Activated CD4-positive, alpha-beta T cell treated with anti-CD3 and anti-CD28 coated beads for 36 hours (primary cell): ENCODE measurements around the gene SLC39A11. TPM values are rescaled to one million over a fixed set of nuclear protein-coding genes. Genes with fewer than 3 reads are reported as not detected.
"Not testable (repeated sequence)": the region's sequence is repeated elsewhere in the genome, so short reads cannot be mapped to it uniquely, and the experiment has no call there.

Experiments
- ATAC-seq: fragments of 200-7000 bp; cut with Tn5 transposase; one replicate; pipeline ENCODE4 v1.10.0; 2021; ENCODE audit warnings: mild to moderate bottlenecking, moderate library complexity
- CTCF ChIA-PET: fragments of 350-600 bp; sonication (Branson Sonifier 250); formaldehyde crosslinking; loops from one replicate; lab custom pipeline; 2021; ENCODE audit warnings: antibody characterized with exemption; lab: Charles Lee
- POLR2A ChIA-PET: fragments of 350-600 bp; sonication (Branson Sonifier 250); formaldehyde crosslinking; loops from one replicate; lab custom pipeline; 2021; ENCODE audit warnings: antibody characterized with exemption, inconsistent platforms; lab: Charles Lee
- DNase-seq: peaks from one replicate; pipeline ENCODE4 v3.0.0-alpha.2; 2020
- H3K27ac Mint-ChIP-seq: one replicate; pipeline ENCODE4 v1.8.0; 2021; ENCODE audit warnings: mixed read lengths
- H3K27me3 Mint-ChIP-seq: one replicate; pipeline ENCODE4 v1.8.0; 2021; ENCODE audit warnings: mixed read lengths
- H3K36me3 Mint-ChIP-seq: one replicate; pipeline ENCODE4 v1.8.0; 2021; ENCODE audit warnings: low read depth, mixed read lengths
- H3K4me1 Mint-ChIP-seq: one replicate; pipeline ENCODE4 v1.8.0; 2021; ENCODE audit warnings: mixed read lengths
- H3K4me3 Mint-ChIP-seq: one replicate; pipeline ENCODE4 v1.8.0; 2021; ENCODE audit warnings: mild to moderate bottlenecking, moderate library complexity, mixed read lengths
- H3K9me3 Mint-ChIP-seq: one replicate; pipeline ENCODE4 v1.8.0; 2021; ENCODE audit warnings: low read depth, mixed read lengths
- intact Hi-C, 2 experiments: fragments of 100-400 bp; cut with DNase I in 1 of 2; cut with micrococcal nuclease in 1 of 2; formaldehyde crosslinking; loops; one replicate each; pipeline versions ENCODE4 v1.14.2 to v1.15.1; 2022 to 2024; cut with DNase I, micrococcal nuclease
- total RNA-seq, 2 experiments: library from RNA; stranded (reverse); gene quantifications; one replicate each; pipeline ENCODE4 v1.2.3, GENCODE V29; 2021

The SLC39A11 gene
- 10 to 100 TPM; 12.5 to 17.2 TPM for total RNA-seq

- H3K4me1 Mint-ChIP-seq: peaks cover 24% of the 10 kb centered on the region
- H3K27me3 Mint-ChIP-seq: peaks cover 2% of the 10 kb centered on the region
- POLR2A ChIA-PET: no interaction called here
- CTCF ChIA-PET: interaction anchor here (0.5 to 1.3 kb wide), 3 partner anchors 63 to 367 kb away, joined by 3 read pairs; no protein-coding TSS in a partner anchor
- H3K4me3 Mint-ChIP-seq: peak within 1 kb of the TSS; percentile 94
- H3K36me3 Mint-ChIP-seq: peaks cover under 1% of the 10 kb centered on the region
- peak; percentile 99 for ATAC-seq
- no peaks in the 10 kb centered on the region for H3K9me3 Mint-ChIP-seq
- H3K27ac Mint-ChIP-seq: peak within 1 kb of the TSS; percentile 87
- DNase-seq: peak; percentile 95
- intact Hi-C loops: loop anchor here (1.0 to 5.0 kb wide), 6 partner anchors 99 to 365 kb away; partner anchors contain the start of gene CDC42EP4 (in 1 of the 2)
These were observed at the start of gene SLC39A11 for GRCh38 chr17:73092523-73093135. SLC39A11 (minus strand) TSS chr17:73092688; CDS start chr17:73088764, 3,924 bp downstream.

GRCh38 chr17:73141411-73141810 lies 48.9 kb upstream of the SLC39A11 start:
- no peaks in the 10 kb centered on the region for H3K36me3 Mint-ChIP-seq
- H3K27ac Mint-ChIP-seq: no peak overlapping the region
- no peak overlapping the region for H3K4me3 Mint-ChIP-seq
- intact Hi-C loops: no loop called here
- CTCF ChIA-PET: no interaction called here
- POLR2A ChIA-PET: no interaction called here
- no peak for DNase-seq
- no peak for ATAC-seq
- peaks cover 14% of the 10 kb centered on the region for H3K9me3 Mint-ChIP-seq
- peaks cover 6% of the 10 kb centered on the region for H3K27me3 Mint-ChIP-seq
- peaks cover 15% of the 10 kb centered on the region for H3K4me1 Mint-ChIP-seq

- POLR2A ChIA-PET: no interaction called here
- H3K27me3 Mint-ChIP-seq: peaks cover 6% of the 10 kb centered on the region
- H3K4me3 Mint-ChIP-seq: no peak overlapping the region
- intact Hi-C loops: no loop called here
- peaks cover 9% of the 10 kb centered on the region for H3K9me3 Mint-ChIP-seq
- no peaks in the 10 kb centered on the region for H3K36me3 Mint-ChIP-seq
- peaks cover 15% of the 10 kb centered on the region for H3K4me1 Mint-ChIP-seq
- no peak overlapping the region for H3K27ac Mint-ChIP-seq
- no peak for ATAC-seq
- no peak for DNase-seq
- CTCF ChIA-PET: interaction anchor here (1.5 kb wide), 1 partner anchor 416 kb away, joined by 4 read pairs; no protein-coding TSS in a partner anchor
These were observed 48.1 kb upstream of the SLC39A11 start for GRCh38 chr17:73140566-73140965.

GRCh38 chr17:73139296-73139695 lies 46.8 kb upstream of the SLC39A11 start:
- ATAC-seq (no peak), DNase-seq (no peak)
- H3K9me3 Mint-ChIP-seq: peaks cover 6% of the 10 kb centered on the region
- POLR2A ChIA-PET: no interaction called here
- CTCF ChIA-PET: no interaction called here
- H3K27ac Mint-ChIP-seq: no peak overlapping the region
- H3K4me3 Mint-ChIP-seq: no peak overlapping the region
- peaks cover 6% of the 10 kb centered on the region for H3K27me3 Mint-ChIP-seq
- peaks cover 15% of the 10 kb centered on the region for H3K4me1 Mint-ChIP-seq
- intact Hi-C loops: no loop called here
- H3K36me3 Mint-ChIP-seq: no peaks in the 10 kb centered on the region

- Mint-ChIP-seq H3K36me3 (no peaks in the 10 kb centered on the region), H3K4me3 (no peak overlapping the region), H3K27me3 (peaks cover 6% of the 10 kb centered on the region), H3K9me3 (no peaks in the 10 kb centered on the region), H3K4me1 (peaks cover 12% of the 10 kb centered on the region), H3K27ac (no peak overlapping the region)
- intact Hi-C loops: no loop called here
- ChIA-PET POLR2A (no interaction called here), CTCF (no interaction called here)
- no peak for ATAC-seq
- DNase-seq: no peak
These were observed 46.2 kb upstream of the SLC39A11 start for GRCh38 chr17:73138541-73139138.

GRCh38 chr17:73137376-73137775 lies 44.9 kb upstream of the SLC39A11 start:
- H3K4me1 Mint-ChIP-seq: no peaks in the 10 kb centered on the region
- CTCF ChIA-PET: interaction anchor here (1.2 kb wide), 1 partner anchor 12 kb away, joined by 3 read pairs; no protein-coding TSS in a partner anchor
- intact Hi-C loops: no loop called here
- ATAC-seq: no peak
- no peak for DNase-seq
- H3K27me3 Mint-ChIP-seq: peaks cover 6% of the 10 kb centered on the region
- no peaks in the 10 kb centered on the region for H3K9me3 Mint-ChIP-seq
- H3K4me3 Mint-ChIP-seq: no peak overlapping the region
- POLR2A ChIA-PET: no interaction called here
- H3K36me3 Mint-ChIP-seq: no peaks in the 10 kb centered on the region
- no peak overlapping the region for H3K27ac Mint-ChIP-seq

GRCh38 chr17:73135766-73136165 lies 43.3 kb upstream of the SLC39A11 start:
- Mint-ChIP-seq H3K9me3 (no peaks in the 10 kb centered on the region), H3K36me3 (no peaks in the 10 kb centered on the region), H3K27ac (no peak overlapping the region), H3K4me3 (no peak overlapping the region), H3K27me3 (peaks cover 5% of the 10 kb centered on the region), H3K4me1 (no peaks in the 10 kb centered on the region)
- ChIA-PET CTCF (interaction anchor here (1.5 kb wide), 1 partner anchor 154 kb away, joined by 3 read pairs; no protein-coding TSS in a partner anchor), POLR2A (interaction anchor here (0.7 kb wide), 1 partner anchor 346 kb away, joined by 3 read pairs; no protein-coding TSS in a partner anchor)
- ATAC-seq (no peak), DNase-seq (no peak)
- intact Hi-C loops: no loop called here

- ATAC-seq: no peak
- DNase-seq: no peak
- intact Hi-C loops: no loop called here
- Mint-ChIP-seq H3K27ac (no peak overlapping the region), H3K36me3 (no peaks in the 10 kb centered on the region), H3K4me1 (no peaks in the 10 kb centered on the region), H3K9me3 (no peaks in the 10 kb centered on the region), H3K27me3 (peaks cover 2% of the 10 kb centered on the region), H3K4me3 (no peak overlapping the region)
- CTCF ChIA-PET: no interaction called here
- POLR2A ChIA-PET: no interaction called here
These were observed 41.6 kb upstream of the SLC39A11 start for GRCh38 chr17:73133911-73134649.

- intact Hi-C loops: no loop called here
- no peaks in the 10 kb centered on the region for H3K27me3 Mint-ChIP-seq
- H3K27ac Mint-ChIP-seq: no peak overlapping the region
These were observed 39.6 kb upstream of the SLC39A11 start for GRCh38 chr17:73132085-73132492.

GRCh38 chr17:73131439-73131838 lies 39.0 kb upstream of the SLC39A11 start:
- ATAC-seq, DNase-seq, POLR2A ChIA-PET, H3K27ac Mint-ChIP-seq, H3K4me3 Mint-ChIP-seq, H3K9me3 Mint-ChIP-seq, intact Hi-C loops, H3K36me3 Mint-ChIP-seq, H3K27me3 Mint-ChIP-seq, H3K4me1 Mint-ChIP-seq: not testable (repeated sequence)
- CTCF ChIA-PET: interaction anchor here (0.7 kb wide), 1 partner anchor 1789 kb away, joined by 3 read pairs; no protein-coding TSS in a partner anchor

More at GRCh38 chr17:73132085-73132492, 39.6 kb upstream of the SLC39A11 start:
- Mint-ChIP-seq H3K9me3 (no peaks in the 10 kb centered on the region), H3K36me3 (no peaks in the 10 kb centered on the region), H3K4me3 (no peak overlapping the region), H3K4me1 (no peaks in the 10 kb centered on the region)
- POLR2A ChIA-PET: no interaction called here
- CTCF ChIA-PET: interaction anchor here (0.7 kb wide), 1 partner anchor 1788 kb away, joined by 3 read pairs; no protein-coding TSS in a partner anchor
- ATAC-seq: no peak
- DNase-seq: no peak

- Mint-ChIP-seq H3K9me3 (no peaks in the 10 kb centered on the region), H3K4me3 (no peak overlapping the region), H3K4me1 (no peaks in the 10 kb centered on the region), H3K27me3 (no peaks in the 10 kb centered on the region), H3K27ac (no peak overlapping the region), H3K36me3 (no peaks in the 10 kb centered on the region)
- no peak for DNase-seq
- ChIA-PET POLR2A (no interaction called here), CTCF (no interaction called here)
- intact Hi-C loops: no loop called here
- no peak for ATAC-seq
These were observed 38.5 kb upstream of the SLC39A11 start for GRCh38 chr17:73130977-73131376.
